ENCODE data around the gene SLCO1B1.

GRCh38 chr12:21248679-21249078 lies 117.7 kb downstream of the SLCO1B1 start:
- TF ChIP-seq CTCF (IDR thresholded peaks at IDR 0.05 in 2 of 3, conservative IDR thresholded peaks at IDR 0.05 in 1 of 3; ENCODE audit: borderline replicate concordance in 1 of 3, insufficient read depth in 1 of 3, low read depth in 2 of 3, low read length in 2 of 3) (peak; percentile 12 to 46 (median 17); a peak in 2 of 6 replicates), TCF7L2 (IDR thresholded peaks at IDR 0.05; ENCODE audit: borderline replicate concordance, extremely low read depth, insufficient read depth, insufficient read length) (no peak), EGR1 (IDR thresholded peaks at IDR 0.05; ENCODE audit: low read depth) (no peak), ATF3 (IDR thresholded peaks at IDR 0.05) (no peak)
